ENCODE data around the gene MT1B. TPM values are rescaled to one million over a fixed set of nuclear protein-coding genes. Genes with fewer than 3 reads are reported as not detected.
A peak's percentile ranks its signal among the peaks of the same experiment; 100 is the strongest.

Gene MT1B
- total and polyA plus RNA-seq, 2 of the 13 experiments (the other 11 are each of a cell fraction or from before 2014, with no cell fraction given), result 0.89 TPM; not detected in 1

DNA sequence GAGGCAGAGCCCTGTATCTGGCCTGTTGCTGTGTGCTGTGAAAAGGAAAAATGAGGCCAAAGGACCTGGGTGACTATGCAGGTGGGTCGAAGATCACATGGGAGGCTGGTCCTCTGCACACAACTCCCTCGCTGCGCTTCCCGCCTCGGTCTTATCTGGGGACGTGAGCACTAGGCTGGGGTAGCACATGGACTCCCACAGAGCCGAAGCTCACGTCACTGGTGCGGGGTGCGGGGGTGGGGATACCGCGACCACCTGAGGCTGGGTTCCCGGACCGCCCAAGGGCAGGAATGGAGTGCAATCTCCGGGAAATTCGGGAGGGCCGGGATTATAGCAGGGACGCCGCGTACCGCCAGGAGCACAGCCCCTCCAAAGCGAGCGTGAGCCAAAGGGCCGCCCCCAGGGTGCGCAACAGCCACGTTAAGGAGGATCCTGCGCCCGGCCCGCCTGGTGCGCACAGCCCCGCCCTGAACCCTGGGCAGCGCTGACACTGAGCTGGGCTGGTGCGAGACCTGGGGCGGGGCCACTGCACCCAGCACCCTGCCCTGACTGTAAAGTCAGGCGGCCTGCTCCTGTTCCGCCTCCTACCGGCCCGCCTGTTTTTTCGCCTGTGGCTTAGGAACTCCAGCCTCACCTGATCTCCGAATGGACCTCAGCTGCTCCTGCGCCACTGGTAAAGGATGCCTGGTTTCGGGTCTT lies 8.5 kb upstream of the MT1B start (continued):
- TF ChIP-seq, protein P1, sequence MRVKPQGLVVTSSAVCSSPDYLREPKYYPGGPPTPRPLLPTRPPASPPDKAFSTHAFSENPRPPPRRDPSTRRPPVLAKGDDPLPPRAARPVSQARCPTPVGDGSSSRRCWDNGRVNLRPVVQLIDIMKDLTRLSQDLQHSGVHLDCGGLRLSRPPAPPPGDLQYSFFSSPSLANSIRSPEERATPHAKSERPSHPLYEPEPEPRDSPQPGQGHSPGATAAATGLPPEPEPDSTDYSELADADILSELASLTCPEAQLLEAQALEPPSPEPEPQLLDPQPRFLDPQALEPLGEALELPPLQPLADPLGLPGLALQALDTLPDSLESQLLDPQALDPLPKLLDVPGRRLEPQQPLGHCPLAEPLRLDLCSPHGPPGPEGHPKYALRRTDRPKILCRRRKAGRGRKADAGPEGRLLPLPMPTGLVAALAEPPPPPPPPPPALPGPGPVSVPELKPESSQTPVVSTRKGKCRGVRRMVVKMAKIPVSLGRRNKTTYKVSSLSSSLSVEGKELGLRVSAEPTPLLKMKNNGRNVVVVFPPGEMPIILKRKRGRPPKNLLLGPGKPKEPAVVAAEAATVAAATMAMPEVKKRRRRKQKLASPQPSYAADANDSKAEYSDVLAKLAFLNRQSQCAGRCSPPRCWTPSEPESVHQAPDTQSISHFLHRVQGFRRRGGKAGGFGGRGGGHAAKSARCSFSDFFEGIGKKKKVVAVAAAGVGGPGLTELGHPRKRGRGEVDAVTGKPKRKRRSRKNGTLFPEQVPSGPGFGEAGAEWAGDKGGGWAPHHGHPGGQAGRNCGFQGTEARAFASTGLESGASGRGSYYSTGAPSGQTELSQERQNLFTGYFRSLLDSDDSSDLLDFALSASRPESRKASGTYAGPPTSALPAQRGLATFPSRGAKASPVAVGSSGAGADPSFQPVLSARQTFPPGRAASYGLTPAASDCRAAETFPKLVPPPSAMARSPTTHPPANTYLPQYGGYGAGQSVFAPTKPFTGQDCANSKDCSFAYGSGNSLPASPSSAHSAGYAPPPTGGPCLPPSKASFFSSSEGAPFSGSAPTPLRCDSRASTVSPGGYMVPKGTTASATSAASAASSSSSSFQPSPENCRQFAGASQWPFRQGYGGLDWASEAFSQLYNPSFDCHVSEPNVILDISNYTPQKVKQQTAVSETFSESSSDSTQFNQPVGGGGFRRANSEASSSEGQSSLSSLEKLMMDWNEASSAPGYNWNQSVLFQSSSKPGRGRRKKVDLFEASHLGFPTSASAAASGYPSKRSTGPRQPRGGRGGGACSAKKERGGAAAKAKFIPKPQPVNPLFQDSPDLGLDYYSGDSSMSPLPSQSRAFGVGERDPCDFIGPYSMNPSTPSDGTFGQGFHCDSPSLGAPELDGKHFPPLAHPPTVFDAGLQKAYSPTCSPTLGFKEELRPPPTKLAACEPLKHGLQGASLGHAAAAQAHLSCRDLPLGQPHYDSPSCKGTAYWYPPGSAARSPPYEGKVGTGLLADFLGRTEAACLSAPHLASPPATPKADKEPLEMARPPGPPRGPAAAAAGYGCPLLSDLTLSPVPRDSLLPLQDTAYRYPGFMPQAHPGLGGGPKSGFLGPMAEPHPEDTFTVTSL (CRISPR knock-in tag; IDR thresholded peaks at IDR 0.05; ENCODE audit: borderline replicate concordance), result no peak
- TF ChIP-seq KAT8 (CRISPR knock-in tag; IDR thresholded peaks at IDR 0.05), result no peak
- TF ChIP-seq, protein P2, sequence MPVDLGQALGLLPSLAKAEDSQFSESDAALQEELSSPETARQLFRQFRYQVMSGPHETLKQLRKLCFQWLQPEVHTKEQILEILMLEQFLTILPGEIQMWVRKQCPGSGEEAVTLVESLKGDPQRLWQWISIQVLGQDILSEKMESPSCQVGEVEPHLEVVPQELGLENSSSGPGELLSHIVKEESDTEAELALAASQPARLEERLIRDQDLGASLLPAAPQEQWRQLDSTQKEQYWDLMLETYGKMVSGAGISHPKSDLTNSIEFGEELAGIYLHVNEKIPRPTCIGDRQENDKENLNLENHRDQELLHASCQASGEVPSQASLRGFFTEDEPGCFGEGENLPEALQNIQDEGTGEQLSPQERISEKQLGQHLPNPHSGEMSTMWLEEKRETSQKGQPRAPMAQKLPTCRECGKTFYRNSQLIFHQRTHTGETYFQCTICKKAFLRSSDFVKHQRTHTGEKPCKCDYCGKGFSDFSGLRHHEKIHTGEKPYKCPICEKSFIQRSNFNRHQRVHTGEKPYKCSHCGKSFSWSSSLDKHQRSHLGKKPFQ (CRISPR knock-in tag; IDR thresholded peaks at IDR 0.05; ENCODE audit: insufficient replicate concordance), result no peak
- TF ChIP-seq ASH2L (IDR thresholded peaks at IDR 0.05; ENCODE audit: insufficient read length, low read depth, low read length), result no peak
- TF ChIP-seq, protein P3, sequence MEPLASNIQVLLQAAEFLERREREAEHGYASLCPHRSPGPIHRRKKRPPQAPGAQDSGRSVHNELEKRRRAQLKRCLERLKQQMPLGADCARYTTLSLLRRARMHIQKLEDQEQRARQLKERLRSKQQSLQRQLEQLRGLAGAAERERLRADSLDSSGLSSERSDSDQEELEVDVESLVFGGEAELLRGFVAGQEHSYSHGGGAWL (CRISPR knock-in tag; IDR thresholded peaks at IDR 0.05), result 0 out of 2 replicates have a peak, but pooled peaks have one; percentile 22
- TF ChIP-seq, protein P4, sequence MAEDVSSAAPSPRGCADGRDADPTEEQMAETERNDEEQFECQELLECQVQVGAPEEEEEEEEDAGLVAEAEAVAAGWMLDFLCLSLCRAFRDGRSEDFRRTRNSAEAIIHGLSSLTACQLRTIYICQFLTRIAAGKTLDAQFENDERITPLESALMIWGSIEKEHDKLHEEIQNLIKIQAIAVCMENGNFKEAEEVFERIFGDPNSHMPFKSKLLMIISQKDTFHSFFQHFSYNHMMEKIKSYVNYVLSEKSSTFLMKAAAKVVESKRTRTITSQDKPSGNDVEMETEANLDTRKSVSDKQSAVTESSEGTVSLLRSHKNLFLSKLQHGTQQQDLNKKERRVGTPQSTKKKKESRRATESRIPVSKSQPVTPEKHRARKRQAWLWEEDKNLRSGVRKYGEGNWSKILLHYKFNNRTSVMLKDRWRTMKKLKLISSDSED (CRISPR knock-in tag; IDR thresholded peaks at IDR 0.05), result no peak
- TF ChIP-seq ZNF24 (IDR thresholded peaks at IDR 0.05), result no peak
- TF ChIP-seq, protein P5, sequence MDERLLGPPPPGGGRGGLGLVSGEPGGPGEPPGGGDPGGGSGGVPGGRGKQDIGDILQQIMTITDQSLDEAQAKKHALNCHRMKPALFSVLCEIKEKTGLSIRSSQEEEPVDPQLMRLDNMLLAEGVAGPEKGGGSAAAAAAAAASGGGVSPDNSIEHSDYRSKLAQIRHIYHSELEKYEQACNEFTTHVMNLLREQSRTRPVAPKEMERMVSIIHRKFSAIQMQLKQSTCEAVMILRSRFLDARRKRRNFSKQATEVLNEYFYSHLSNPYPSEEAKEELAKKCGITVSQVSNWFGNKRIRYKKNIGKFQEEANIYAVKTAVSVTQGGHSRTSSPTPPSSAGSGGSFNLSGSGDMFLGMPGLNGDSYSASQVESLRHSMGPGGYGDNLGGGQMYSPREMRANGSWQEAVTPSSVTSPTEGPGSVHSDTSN (CRISPR knock-in tag; IDR thresholded peaks at IDR 0.05), result no peak
- TF ChIP-seq FOXO1 (CRISPR knock-in tag; IDR thresholded peaks at IDR 0.05), result no peak
- TF ChIP-seq HOXD1 (CRISPR knock-in tag; IDR thresholded peaks at IDR 0.05), result no peak
- TF ChIP-seq HOXA9 (CRISPR knock-in tag; IDR thresholded peaks at IDR 0.05; ENCODE audit: borderline replicate concordance), result peak; percentile 58; the same call in 1 of the 2 replicates
- TF ChIP-seq, protein P6, sequence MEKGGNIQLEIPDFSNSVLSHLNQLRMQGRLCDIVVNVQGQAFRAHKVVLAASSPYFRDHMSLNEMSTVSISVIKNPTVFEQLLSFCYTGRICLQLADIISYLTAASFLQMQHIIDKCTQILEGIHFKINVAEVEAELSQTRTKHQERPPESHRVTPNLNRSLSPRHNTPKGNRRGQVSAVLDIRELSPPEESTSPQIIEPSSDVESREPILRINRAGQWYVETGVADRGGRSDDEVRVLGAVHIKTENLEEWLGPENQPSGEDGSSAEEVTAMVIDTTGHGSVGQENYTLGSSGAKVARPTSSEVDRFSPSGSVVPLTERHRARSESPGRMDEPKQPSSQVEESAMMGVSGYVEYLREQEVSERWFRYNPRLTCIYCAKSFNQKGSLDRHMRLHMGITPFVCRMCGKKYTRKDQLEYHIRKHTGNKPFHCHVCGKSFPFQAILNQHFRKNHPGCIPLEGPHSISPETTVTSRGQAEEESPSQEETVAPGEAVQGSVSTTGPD (CRISPR knock-in tag; IDR thresholded peaks at IDR 0.05), result no peak
- TF ChIP-seq ZNF83 (CRISPR knock-in tag; IDR thresholded peaks at IDR 0.05; ENCODE audit: borderline replicate concordance), result no peak
- TF ChIP-seq ZNF136 (CRISPR knock-in tag; IDR thresholded peaks at IDR 0.05; ENCODE audit: low read depth), result 0 out of 2 replicates have a peak, but pooled peaks have one; percentile 32
- TF ChIP-seq, protein P7, sequence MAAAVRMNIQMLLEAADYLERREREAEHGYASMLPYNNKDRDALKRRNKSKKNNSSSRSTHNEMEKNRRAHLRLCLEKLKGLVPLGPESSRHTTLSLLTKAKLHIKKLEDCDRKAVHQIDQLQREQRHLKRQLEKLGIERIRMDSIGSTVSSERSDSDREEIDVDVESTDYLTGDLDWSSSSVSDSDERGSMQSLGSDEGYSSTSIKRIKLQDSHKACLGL (CRISPR knock-in tag; IDR thresholded peaks at IDR 0.05), result peak; percentile 60
- peak; percentile 90; the same call in 1 of the 2 replicates for TF ChIP-seq ZMAT3 (CRISPR knock-in tag; conservative IDR thresholded peaks at IDR 0.05)
